HUES48 (cell line): ENCODE results near the gene CSDE1.

ENCODE experiments used
- H3K27ac ChIP-seq: one replicate; pipeline ENCODE4 v1.7.0; 2013; ENCODE audit warnings: low read depth, low read length, inconsistent platforms
- H3K27me3 ChIP-seq: 2 replicates; pipeline ENCODE4 v1.6.1; 2013; ENCODE audit warnings: mild to moderate bottlenecking, low read length; ENCODE audit not compliant: control insufficient read depth, insufficient read depth
- H3K36me3 ChIP-seq: 2 replicates; pipeline ENCODE4 v1.6.1; 2013; ENCODE audit warnings: low read length; ENCODE audit not compliant: control insufficient read depth, insufficient read depth
- H3K4me1 ChIP-seq: 2 replicates; pipeline ENCODE4 v1.6.1; 2013; ENCODE audit warnings: mild to moderate bottlenecking, low read length; ENCODE audit not compliant: control insufficient read depth, insufficient read depth
- H3K4me3 ChIP-seq: 2 replicates; pipeline ENCODE4 v1.5.1; 2013; ENCODE audit warnings: mild to moderate bottlenecking, low read depth, low read length
- H3K9ac ChIP-seq: 2 replicates; pipeline ENCODE4 v1.6.1; 2013; ENCODE audit warnings: mild to moderate bottlenecking, low read depth, low read length, moderate library complexity
- H3K9me3 ChIP-seq: 2 replicates; pipeline ENCODE4 v1.6.1; 2013; ENCODE audit warnings: low read length; ENCODE audit not compliant: control insufficient read depth, insufficient read depth

CSDE1 gene

GRCh38 chr1:114720492-114720891 lies 37.3 kb downstream of the CSDE1 start:
- H3K27ac ChIP-seq, result no peak overlapping the region
- H3K4me3 ChIP-seq, result no peak overlapping the region
- H3K9me3 ChIP-seq, result no peaks in the 10 kb centered on the region
- H3K36me3 ChIP-seq, result peaks cover 84% of the 10 kb centered on the region
- no peaks in the 10 kb centered on the region for H3K27me3 ChIP-seq
- H3K9ac ChIP-seq, result no peak overlapping the region
- peaks cover 10% of the 10 kb centered on the region; the same call in 1 of the 2 replicates for H3K4me1 ChIP-seq

- no peak overlapping the region for H3K27ac ChIP-seq
- no peaks in the 10 kb centered on the region for H3K9me3 ChIP-seq
- peaks cover 83% of the 10 kb centered on the region for H3K36me3 ChIP-seq
- peaks cover 10% of the 10 kb centered on the region; the same call in 1 of the 2 replicates for H3K4me1 ChIP-seq
- H3K9ac ChIP-seq, result no peak overlapping the region
- H3K4me3 ChIP-seq, result no peak overlapping the region
- no peaks in the 10 kb centered on the region for H3K27me3 ChIP-seq
These were observed 38.4 kb downstream of the CSDE1 start for GRCh38 chr1:114719424-114719787.

- Histone ChIP-seq H3K9me3 (no peaks in the 10 kb centered on the region), H3K27me3 (no peaks in the 10 kb centered on the region), H3K4me1 (peaks cover 10% of the 10 kb centered on the region; the same call in 1 of the 2 replicates), H3K27ac (no peak overlapping the region), H3K9ac (no peak overlapping the region), H3K4me3 (no peak overlapping the region), H3K36me3 (peaks cover 83% of the 10 kb centered on the region)
These were observed 38.9 kb downstream of the CSDE1 start for GRCh38 chr1:114718661-114719423.

- H3K27ac ChIP-seq, result peak within 1 kb of the TSS; percentile 95
- peaks cover 10% of the 10 kb centered on the region; the same call in 1 of the 2 replicates for H3K4me1 ChIP-seq
- H3K4me3 ChIP-seq, result peak within 1 kb of the TSS; percentile 99
- no peaks in the 10 kb centered on the region for H3K27me3 ChIP-seq
- H3K9me3 ChIP-seq, result no peaks in the 10 kb centered on the region
- peaks cover 82% of the 10 kb centered on the region for H3K36me3 ChIP-seq
- H3K9ac ChIP-seq, result peak within 1 kb of the TSS; percentile 99
These were observed 41.2 kb downstream of the CSDE1 start, which contains the start of gene NRAS for GRCh38 chr1:114716304-114717170. NRAS (minus strand) TSS chr1:114716771; CDS start chr1:114716160, 611 bp downstream.

- H3K36me3 ChIP-seq, result peaks cover 82% of the 10 kb centered on the region
- H3K4me3 ChIP-seq, result peak overlapping the region; percentile 99
- peak overlapping the region; percentile 99 for H3K9ac ChIP-seq
These were observed 41.9 kb downstream of the CSDE1 start for GRCh38 chr1:114715952-114716303.

GRCh38 chr1:114712977-114713376 lies 44.8 kb downstream of the CSDE1 start:
- H3K27me3 ChIP-seq, result no peaks in the 10 kb centered on the region
- H3K27ac ChIP-seq, result no peak overlapping the region
- no peak overlapping the region for H3K9ac ChIP-seq
- peaks cover 10% of the 10 kb centered on the region; the same call in 1 of the 2 replicates for H3K4me1 ChIP-seq
- no peak overlapping the region for H3K4me3 ChIP-seq
- peaks cover 78% of the 10 kb centered on the region for H3K36me3 ChIP-seq
- H3K9me3 ChIP-seq, result no peaks in the 10 kb centered on the region

More at GRCh38 chr1:114715952-114716303, 41.9 kb downstream of the CSDE1 start:
- peak overlapping the region; percentile 95 for H3K27ac ChIP-seq
- no peaks in the 10 kb centered on the region for H3K27me3 ChIP-seq
- no peaks in the 10 kb centered on the region for H3K9me3 ChIP-seq
- H3K4me1 ChIP-seq, result peaks cover 10% of the 10 kb centered on the region; the same call in 1 of the 2 replicates

GRCh38 chr1:114710360-114710759 lies 47.4 kb downstream of the CSDE1 start:
- H3K9ac ChIP-seq, result no peak overlapping the region
- no peak overlapping the region for H3K27ac ChIP-seq
- H3K36me3 ChIP-seq, result peaks cover 93% of the 10 kb centered on the region
- no peaks in the 10 kb centered on the region for H3K4me1 ChIP-seq
- H3K4me3 ChIP-seq, result no peak overlapping the region
- H3K9me3 ChIP-seq, result no peaks in the 10 kb centered on the region
- H3K27me3 ChIP-seq, result no peaks in the 10 kb centered on the region

- Histone ChIP-seq H3K36me3 (peaks cover 66% of the 10 kb centered on the region), H3K9ac (no peak overlapping the region), H3K4me1 (no peaks in the 10 kb centered on the region), H3K9me3 (no peaks in the 10 kb centered on the region), H3K27me3 (no peaks in the 10 kb centered on the region), H3K4me3 (no peak overlapping the region), H3K27ac (no peak overlapping the region)
These were observed 50.2 kb downstream of the CSDE1 start for GRCh38 chr1:114707604-114708003.

- H3K36me3 ChIP-seq, result peaks cover 27% of the 10 kb centered on the region
- no peak overlapping the region for H3K4me3 ChIP-seq
- no peaks in the 10 kb centered on the region for H3K4me1 ChIP-seq
- H3K27me3 ChIP-seq, result no peaks in the 10 kb centered on the region
- no peaks in the 10 kb centered on the region for H3K9me3 ChIP-seq
- H3K27ac ChIP-seq, result no peak overlapping the region
- no peak overlapping the region for H3K9ac ChIP-seq
These were observed 54.5 kb downstream of the CSDE1 start for GRCh38 chr1:114703242-114703641.

GRCh38 chr1:114702737-114703136 lies 55.0 kb downstream of the CSDE1 start:
- H3K4me1 ChIP-seq, result no peaks in the 10 kb centered on the region
- no peak overlapping the region for H3K4me3 ChIP-seq
- H3K36me3 ChIP-seq, result peaks cover 22% of the 10 kb centered on the region
- no peaks in the 10 kb centered on the region for H3K27me3 ChIP-seq
- H3K9me3 ChIP-seq, result no peaks in the 10 kb centered on the region
- no peak overlapping the region for H3K27ac ChIP-seq
- no peak overlapping the region for H3K9ac ChIP-seq

- Histone ChIP-seq H3K4me3 (no peak overlapping the region), H3K27me3 (no peaks in the 10 kb centered on the region), H3K9me3 (no peaks in the 10 kb centered on the region), H3K27ac (no peak overlapping the region), H3K4me1 (no peaks in the 10 kb centered on the region), H3K36me3 (peaks cover 14% of the 10 kb centered on the region), H3K9ac (no peak overlapping the region)
These were observed 55.9 kb downstream of the CSDE1 start for GRCh38 chr1:114701931-114702330.
